Epithelial cell of proximal tubule (primary cell): ENCODE measurements around the gene MCOLN2. TPM values are rescaled to one million over a fixed set of nuclear protein-coding genes. Genes with fewer than 3 reads are reported as not detected.
"Not testable (repeated sequence)": the region's sequence is repeated elsewhere in the genome, so short reads cannot be mapped to it uniquely, and the experiment has no call there.

Source experiments
- DNase-seq: peaks from one replicate; pipeline ENCODE4 v3.0.0-alpha.2; 2011; ENCODE audit warnings: low read depth
- H3K4me3 ChIP-seq: 2 replicates; pipeline ENCODE4 v1.5.1; 2011; ENCODE audit warnings: low read depth, mild to moderate bottlenecking, low read length
- CTCF ChIP-seq: conservative IDR thresholded peaks from 2 replicates; pipeline ENCODE4 v1.5.1; 2012; ENCODE audit warnings: low read depth, mild to moderate bottlenecking, low read length
- total RNA-seq: library from RNA; depleted of rRNA; stranded (reverse); fragments of >200 nt; gene quantifications from 2 replicates; pipeline ENCODE4 v1.2.3, GENCODE V29; 2015

MCOLN2 gene
- total RNA-seq, 1 donor from 2014 or later = 3.5 TPM

DNA sequence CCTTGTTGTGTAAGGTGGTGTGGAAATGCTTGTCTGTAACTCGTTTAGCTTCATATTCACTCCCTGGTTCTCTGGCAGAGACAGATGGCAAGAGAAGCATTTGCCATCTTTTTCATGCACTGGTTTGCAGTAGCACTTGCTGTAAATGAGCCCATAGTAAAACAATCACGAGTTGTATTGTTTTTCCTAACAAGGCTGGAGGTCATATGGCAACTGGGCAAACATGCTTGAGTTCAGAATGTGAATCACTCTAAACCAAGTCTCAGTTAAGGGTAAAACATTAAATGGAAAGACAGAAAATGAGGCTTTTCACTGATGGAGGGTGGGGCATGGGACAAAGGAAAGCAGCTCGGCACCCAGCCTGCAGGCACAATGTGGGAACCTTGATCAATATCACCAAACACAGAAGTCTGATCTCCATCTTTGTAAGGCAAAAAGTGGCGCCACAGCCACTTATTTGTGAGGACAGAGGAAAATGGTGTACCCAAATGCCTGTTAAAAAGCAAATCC, 77.4 kb downstream of the MCOLN2 start:
- DNase-seq = peak; percentile 62
- no peak for TF ChIP-seq CTCF
- H3K4me3 ChIP-seq = no peak overlapping the region

GRCh38 chr1:84918726-84919336, 78.1 kb downstream of the MCOLN2 start:
- peak; percentile 44 for DNase-seq
- TF ChIP-seq CTCF = no peak
- no peak overlapping the region for H3K4me3 ChIP-seq

DNA sequence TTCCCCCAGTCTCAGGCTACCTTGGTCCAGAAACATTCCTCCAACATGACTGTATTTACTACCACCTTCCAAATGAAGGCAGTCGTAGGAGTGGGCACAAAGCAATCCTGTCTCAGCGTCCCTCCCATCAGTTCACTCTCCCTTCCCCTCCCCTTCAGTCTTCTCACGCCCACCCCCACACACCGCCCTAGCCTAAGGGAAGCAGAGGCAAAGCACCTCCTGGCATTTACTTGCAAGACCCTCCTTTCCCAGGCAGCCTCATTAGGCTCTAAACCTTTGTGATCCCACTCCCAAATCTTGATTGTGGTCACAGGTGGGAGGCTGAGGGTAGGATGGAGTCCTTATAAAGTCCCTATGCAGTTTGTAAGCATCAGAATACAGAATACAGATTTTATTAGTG, 80.0 kb downstream of the MCOLN2 start:
- TF ChIP-seq CTCF = no peak
- DNase-seq = no peak
- no peak overlapping the region for H3K4me3 ChIP-seq

- TF ChIP-seq CTCF = no peak
- peak; percentile 81 for DNase-seq
- no peak overlapping the region for H3K4me3 ChIP-seq
These were observed 83.4 kb downstream of the MCOLN2 start for GRCh38 chr1:84913555-84913892.

GRCh38 chr1:84912726-84913554, 84.0 kb downstream of the MCOLN2 start:
- DNase-seq = no peak
- no peak for TF ChIP-seq CTCF
- H3K4me3 ChIP-seq = no peak overlapping the region

DNA sequence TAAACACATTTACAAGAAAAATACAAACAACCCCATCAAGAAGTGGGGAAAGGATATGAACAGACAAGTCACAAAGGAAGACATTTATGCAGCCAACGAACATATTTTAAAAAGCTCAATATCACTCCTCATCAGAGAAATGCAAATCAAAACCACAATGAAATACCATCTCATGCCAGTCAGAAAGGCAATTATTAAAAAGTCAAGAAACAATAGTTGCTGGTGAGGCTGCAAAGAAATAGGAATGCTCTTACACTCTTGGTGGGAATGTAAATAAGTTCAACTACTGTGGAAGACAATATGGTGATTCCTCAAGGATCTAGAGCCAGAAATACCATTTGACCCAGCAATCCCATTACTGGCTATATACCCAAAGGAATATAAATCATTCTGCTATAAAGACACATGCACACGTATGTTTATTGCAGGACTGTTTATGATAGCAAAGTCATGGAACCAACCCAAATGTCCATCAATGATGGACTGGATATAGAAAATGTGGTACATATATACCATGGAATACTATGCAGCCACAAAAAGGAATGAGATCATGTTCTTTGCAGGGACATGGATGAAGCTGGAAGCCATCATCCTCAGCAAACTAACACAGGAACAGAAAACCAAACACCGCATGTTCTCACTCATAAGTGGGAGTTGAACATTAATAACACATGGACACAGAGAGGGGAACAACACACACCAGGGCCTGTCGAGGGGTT, 88.0 kb downstream of the MCOLN2 start:
- H3K4me3 ChIP-seq, DNase-seq: not testable (repeated sequence)

GRCh38 chr1:84907095-84907827, 89.7 kb downstream of the MCOLN2 start:
- TF ChIP-seq CTCF = no peak
- no peak overlapping the region for H3K4me3 ChIP-seq
- DNase-seq = peak; percentile 90

- not testable (repeated sequence) for DNase-seq, H3K4me3 ChIP-seq
These were observed 94.2 kb downstream of the MCOLN2 start for GRCh38 chr1:84902727-84903126.
